IMR-90 (cell line): ENCODE results near the gene MGAT5. TPM values are rescaled to one million over a fixed set of nuclear protein-coding genes. Genes with fewer than 3 reads are reported as not detected.
A peak's percentile ranks its signal among the peaks of the same experiment; 100 is the strongest.

Source experiments
- ATAC-seq: fragments of 200-7000 bp; cut with Tn5 transposase; 2 replicates; pipeline ENCODE4 v1.9.1; 2020; ENCODE audit warnings: low read depth, mild to moderate bottlenecking, moderate library complexity
- BruUV-seq: library from RNA; stranded (reverse); fragments of 400-500 nt; replicated peaks from 2 replicates; lab custom pipeline; 2021; lab: Mats Ljungman, UMichigan
- CTCF ChIA-PET: fragments of 300-600 bp; formaldehyde crosslinking; extraction: SDS; loops from one replicate; lab custom pipeline; 2021; ENCODE audit warnings: antibody characterized with exemption; lab: Yijun Ruan, JAX
- POLR2A ChIA-PET: fragments of 300-600 bp; sonication (Branson Sonifier 250); formaldehyde crosslinking; loops from one replicate; lab custom pipeline; 2022; ENCODE audit warnings: antibody characterized with exemption; ENCODE audit not compliant: unreplicated experiment; lab: Charles Lee
- DNase-seq: peaks from one replicate; pipeline ENCODE4 v3.0.0; 2013
- H2AFZ ChIP-seq: replicated peaks from 2 replicates; pipeline ENCODE3; 2013; ENCODE audit warnings: low read length, mild to moderate bottlenecking; ENCODE audit not compliant: poor library complexity
- H2AK5ac ChIP-seq: 2 replicates; pipeline ENCODE4 v1.6.1; 2013; ENCODE audit warnings: low read depth, low read length, inconsistent platforms
- H2AK9ac ChIP-seq: replicated peaks from 2 replicates; pipeline ENCODE3; 2013; ENCODE audit warnings: mild to moderate bottlenecking, low read depth, low read length, moderate library complexity; ENCODE audit not compliant: poor library complexity
- H2BK120ac ChIP-seq: 2 replicates; pipeline ENCODE4 v1.6.1; 2013; ENCODE audit warnings: low read depth, low read length, inconsistent platforms
- H2BK15ac ChIP-seq: 3 replicates; pipeline ENCODE4 v1.6.1; 2013; ENCODE audit warnings: low read depth, low read length, inconsistent platforms
- H2BK20ac ChIP-seq: 2 replicates; pipeline ENCODE4 v1.6.1; 2013; ENCODE audit warnings: low read depth, mild to moderate bottlenecking, inconsistent platforms, low read length, moderate library complexity
- H2BK5ac ChIP-seq: 2 replicates; pipeline ENCODE4 v1.6.1; 2013; ENCODE audit warnings: mild to moderate bottlenecking, low read depth, low read length, inconsistent platforms; ENCODE audit not compliant: poor library complexity, severe bottlenecking
- H3K14ac ChIP-seq: replicated peaks from 2 replicates; pipeline ENCODE4 v1.6.1; 2013; ENCODE audit warnings: low read depth, low read length, inconsistent platforms
- H3K18ac ChIP-seq: 2 replicates; pipeline ENCODE4 v1.6.1; 2013; ENCODE audit warnings: low read depth, low read length, control low read depth
- H3K23ac ChIP-seq: 2 replicates; pipeline ENCODE4 v1.6.1; 2013; ENCODE audit warnings: low read depth, low read length, inconsistent platforms
- H3K27ac ChIP-seq: 2 replicates; pipeline ENCODE4 v1.5.1; 2013; ENCODE audit warnings: mild to moderate bottlenecking, control low read depth, low read length; ENCODE audit not compliant: insufficient read depth
- H3K27me3 ChIP-seq: 2 replicates; pipeline ENCODE4 v1.6.1; 2013; ENCODE audit warnings: low read length; ENCODE audit not compliant: control insufficient read depth, insufficient read depth
- H3K36me3 ChIP-seq: 2 replicates; pipeline ENCODE4 v1.6.1; 2013; ENCODE audit warnings: low read length, mixed read lengths; ENCODE audit not compliant: control insufficient read depth, insufficient read depth
- H3K4ac ChIP-seq: 2 replicates; pipeline ENCODE4 v1.6.1; 2013; ENCODE audit warnings: low read depth, low read length, inconsistent platforms
- H3K4me1 ChIP-seq: 2 replicates; pipeline ENCODE4 v1.6.1; 2013; ENCODE audit warnings: low read length, mixed read lengths; ENCODE audit not compliant: control insufficient read depth, insufficient read depth
- H3K4me2 ChIP-seq: 2 replicates; pipeline ENCODE4 v1.6.1; 2013; ENCODE audit warnings: low read depth, mild to moderate bottlenecking, control low read depth, low read length, moderate library complexity
- H3K4me3 ChIP-seq: 2 replicates; pipeline ENCODE4 v1.5.1; 2013; ENCODE audit warnings: low read depth, mild to moderate bottlenecking, control low read depth, low read length, moderate library complexity; ENCODE audit not compliant: insufficient read depth
- H3K56ac ChIP-seq: 2 replicates; pipeline ENCODE4 v1.6.1; 2013; ENCODE audit warnings: low read length, inconsistent platforms; ENCODE audit not compliant: insufficient read depth; ENCODE audit errors: extremely low read depth
- H3K79me1 ChIP-seq, 2 experiments: 2 replicates each; pipeline ENCODE4 v1.6.1; 2013; ENCODE audit warnings: low read length in 2 of 2, inconsistent platforms in 1 of 2, low read depth in 1 of 2
- H3K9ac ChIP-seq: 2 replicates; pipeline ENCODE4 v1.6.1; 2013; ENCODE audit warnings: low read depth, low read length, control low read depth
- H3K9me1 ChIP-seq: 2 replicates; pipeline ENCODE4 v1.6.1; 2013; ENCODE audit warnings: low read length, inconsistent platforms; ENCODE audit not compliant: insufficient read depth
- H3K9me3 ChIP-seq: 2 replicates; pipeline ENCODE4 v1.6.1; 2013; ENCODE audit warnings: low read length; ENCODE audit not compliant: control insufficient read depth, insufficient read depth
- H4K20me1 ChIP-seq: 2 replicates; pipeline ENCODE4 v1.6.1; 2013; ENCODE audit warnings: low read length, inconsistent platforms; ENCODE audit not compliant: insufficient read depth
- H4K5ac ChIP-seq: 2 replicates; pipeline ENCODE4 v1.6.1; 2013; ENCODE audit warnings: mild to moderate bottlenecking, low read depth, low read length, control low read depth
- H4K8ac ChIP-seq, 2 experiments: 2 replicates each; pipeline ENCODE4 v1.6.1; 2013; ENCODE audit warnings: low read depth in 2 of 2, low read length in 2 of 2, control low read depth in 1 of 2, inconsistent platforms in 1 of 2
- H4K91ac ChIP-seq: 2 replicates; pipeline ENCODE4 v1.6.1; 2013; ENCODE audit warnings: low read depth, low read length, inconsistent platforms; ENCODE audit not compliant: insufficient read depth
- MXI1 ChIP-seq: IDR thresholded peaks from 2 replicates; pipeline ENCODE4 v1.6.1; 2012; ENCODE audit warnings: low read depth, mild to moderate bottlenecking, low read length, moderate library complexity, borderline replicate concordance
- WGBS, 2 experiments: methylation state at CpG; one replicate each; pipeline versions ENCODE4 v1.1.5 to v1.1.7; 2013; ENCODE audit warnings: missing lambda C conversion rate in 2 of 2; ENCODE audit not compliant: insufficient read length in 1 of 2; ENCODE audit errors: extremely low coverage in 2 of 2; 5-methylcytosine and 5-hydroxymethylcytosine counted together
- dilution Hi-C: fragments of 300-500 bp; cut with HindIII; formaldehyde crosslinking; loops from one replicate; pipeline ENCODE4 v1.14.3; 2018; ENCODE audit warnings: low sequenced_read_pairs; ENCODE audit not compliant: unreplicated experiment
- in situ Hi-C: fragments of 300-500 bp; cut with MboI; formaldehyde crosslinking; loops from 3 replicates; pipeline ENCODE4 v1.14.3; 2019; ENCODE audit warnings: low sequenced_read_pairs, inconsistent platforms, mixed read lengths
- intact Hi-C: fragments of 100-400 bp; cut with micrococcal nuclease; formaldehyde crosslinking; loops from 2 replicates; pipeline ENCODE4 v1.10.0; 2022
- polyA plus RNA-seq, 3 experiments: library from polyadenylated mRNA; depleted of rRNA; stranded (reverse); fragments of >200 nt; gene quantifications; 2 replicates each; pipeline ENCODE4 v1.2.3, GENCODE V29; 2012; ENCODE audit warnings: low replicate concordance in 1 of 3
- total RNA-seq: library from RNA; depleted of rRNA; stranded (reverse); fragments of >200 nt; gene quantifications from 2 replicates; pipeline ENCODE4 v1.2.3, GENCODE V29; 2012
- TF ChIP-seq, protein P1 (sequence below): fragments of 150-350 bp; IDR thresholded peaks from 2 replicates; pipeline ENCODE4 v1.6.1; 2017; ENCODE audit warnings: mild to moderate bottlenecking, antibody characterized with exemption, low read length, low read depth

Gene MGAT5
- total and polyA plus RNA-seq, 2 of the 4 experiments (the other 2 are of a cell fraction): 22.9 to 59.9 TPM

DNA sequence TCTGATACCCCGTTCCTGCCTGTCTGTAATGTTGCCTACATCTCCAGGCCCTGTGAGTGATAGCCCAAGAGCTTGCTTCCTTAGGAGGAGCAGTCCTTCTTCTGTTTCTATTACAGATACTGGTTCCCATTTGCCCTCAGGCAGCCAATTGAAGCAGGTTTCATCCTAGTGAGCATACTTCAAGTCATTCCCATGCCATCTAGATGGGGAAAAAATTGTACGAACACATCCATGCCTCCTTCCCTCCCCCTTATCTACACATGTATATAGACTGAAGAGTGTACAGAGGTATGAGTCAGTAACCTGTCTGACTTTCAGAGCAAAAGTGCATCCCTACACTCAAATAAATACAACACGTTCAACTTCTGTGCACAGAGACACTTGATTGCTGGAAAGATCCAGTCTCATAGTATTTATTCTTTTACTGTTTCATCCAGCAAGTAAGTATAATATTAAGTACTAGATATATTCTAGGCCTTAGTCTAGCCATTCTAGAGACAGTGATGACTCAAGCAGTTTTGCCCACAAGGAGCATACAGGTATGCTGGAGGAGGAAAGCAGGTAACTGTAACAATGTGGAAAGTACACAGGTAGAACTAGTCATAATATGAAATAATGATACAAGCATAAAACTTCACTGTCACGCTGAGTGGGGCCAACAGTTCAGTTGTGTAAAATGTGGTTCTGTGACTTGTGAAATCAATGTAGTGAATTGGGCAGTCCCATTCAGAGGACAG lies 153.4 kb downstream of the MGAT5 start:
- 100% methylated on average over 1 of the region's 4 CpGs; no CpG with 5 or more reads in 1 of the 2 experiments for WGBS, 2 experiments
- peak overlapping the region; percentile 60 for H2BK20ac ChIP-seq

More for the DNA sequence above, 153.4 kb downstream of the MGAT5 start:
- peak overlapping the region; percentile 61; the same call in 1 of the 2 replicates for H4K5ac ChIP-seq
- no peak overlapping the region for H3K56ac ChIP-seq
- no peaks in the 10 kb centered on the region for H3K9me3 ChIP-seq
- no TSS peak for BruUV-seq
- H3K4me3 ChIP-seq: no peak overlapping the region
- H4K8ac ChIP-seq: peak overlapping the region; percentile 23 to 65; a peak in 1 of 4 replicates
- no peak overlapping the region for H2AK9ac ChIP-seq
- DNase-seq (no peak), ATAC-seq (no peak)
- peak overlapping the region; percentile 71 for H3K4ac ChIP-seq
- H2BK120ac ChIP-seq: peak overlapping the region; percentile 89
- peak overlapping the region; percentile 68; the same call in 2 of the 3 replicates for H2BK15ac ChIP-seq
- peak overlapping the region; percentile 92 for H2AK5ac ChIP-seq
- TF ChIP-seq, protein P1, sequence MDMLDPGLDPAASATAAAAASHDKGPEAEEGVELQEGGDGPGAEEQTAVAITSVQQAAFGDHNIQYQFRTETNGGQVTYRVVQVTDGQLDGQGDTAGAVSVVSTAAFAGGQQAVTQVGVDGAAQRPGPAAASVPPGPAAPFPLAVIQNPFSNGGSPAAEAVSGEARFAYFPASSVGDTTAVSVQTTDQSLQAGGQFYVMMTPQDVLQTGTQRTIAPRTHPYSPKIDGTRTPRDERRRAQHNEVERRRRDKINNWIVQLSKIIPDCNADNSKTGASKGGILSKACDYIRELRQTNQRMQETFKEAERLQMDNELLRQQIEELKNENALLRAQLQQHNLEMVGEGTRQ: no peak
- TF ChIP-seq MXI1: no peak
- H4K20me1 ChIP-seq: peaks cover 6% of the 10 kb centered on the region; the same call in 1 of the 2 replicates
- H3K27me3 ChIP-seq: no peaks in the 10 kb centered on the region
- H3K14ac ChIP-seq: peak overlapping the region; percentile 54
- no peak overlapping the region for H2AFZ ChIP-seq
- in situ Hi-C loops (loop anchor here (25.0 kb wide), 1 partner anchor 520 kb away; no protein-coding TSS in a partner anchor), intact Hi-C loops (no loop called here), dilution Hi-C loops (no loop called here)
- CTCF ChIA-PET: no interaction called here
- H3K36me3 ChIP-seq: peaks cover 15% of the 10 kb centered on the region
- H4K91ac ChIP-seq: peak overlapping the region; percentile 62
- POLR2A ChIA-PET: interaction anchor here (0.6 kb wide), 1 partner anchor 13 kb away, joined by 4 read pairs; no protein-coding TSS in a partner anchor
- peaks cover 37% of the 10 kb centered on the region for H3K9me1 ChIP-seq
- H3K79me1 ChIP-seq: peaks cover 18 to 79% of the 10 kb centered on the region in 2 experiments
- peaks cover 47% of the 10 kb centered on the region for H3K4me1 ChIP-seq
- no peak overlapping the region for H3K9ac ChIP-seq
- H2BK5ac ChIP-seq: peak overlapping the region; percentile 93
- H3K27ac ChIP-seq: no peak overlapping the region
- H3K18ac ChIP-seq: peak overlapping the region; percentile 51
- no peak overlapping the region for H3K4me2 ChIP-seq
- H3K23ac ChIP-seq: peak overlapping the region; percentile 46; the same call in 1 of the 2 replicates
